GM23248 (cell line): ENCODE results near the gene MECP2. TPM values are rescaled to one million over a fixed set of nuclear protein-coding genes. Genes with fewer than 3 reads are reported as not detected.

Experiments used
- DNase-seq: peaks from one replicate; pipeline ENCODE4 v3.0.0-alpha.2; 2015
- H2AFZ ChIP-seq: fragments of 200-600 bp; sonication (generic); 2 replicates; pipeline ENCODE4 v1.6.1; 2016; ENCODE audit warnings: antibody characterized with exemption
- H3F3A ChIP-seq: fragments of 200-600 bp; sonication (generic); 2 replicates; pipeline ENCODE4 v1.6.1; 2016; ENCODE audit warnings: mild to moderate bottlenecking, antibody characterized with exemption, mixed run types; ENCODE audit not compliant: insufficient read depth
- H3K27ac ChIP-seq: fragments of 200-600 bp; sonication (generic); 2 replicates; pipeline ENCODE4 v1.5.1; 2016; ENCODE audit warnings: mild to moderate bottlenecking
- H3K27me3 ChIP-seq: fragments of 200-600 bp; sonication (generic); replicated peaks from 2 replicates; pipeline ENCODE4 v1.6.1; 2016; ENCODE audit warnings: mild to moderate bottlenecking; ENCODE audit not compliant: insufficient read depth
- H3K36me3 ChIP-seq: fragments of 200-600 bp; sonication (generic); 2 replicates; pipeline ENCODE4 v1.6.1; 2016; ENCODE audit warnings: low read depth, mild to moderate bottlenecking
- H3K4me1 ChIP-seq: fragments of 200-600 bp; sonication (generic); 2 replicates; pipeline ENCODE4 v1.6.1; 2016; ENCODE audit warnings: mild to moderate bottlenecking; ENCODE audit not compliant: insufficient read depth
- H3K4me2 ChIP-seq: fragments of 200-600 bp; sonication (generic); one replicate; pipeline ENCODE4 v1.6.1; 2016; ENCODE audit warnings: mild to moderate bottlenecking; ENCODE audit not compliant: unreplicated experiment
- H3K4me3 ChIP-seq: fragments of 200-600 bp; sonication (generic); 2 replicates; pipeline ENCODE4 v1.5.1; 2016; ENCODE audit warnings: mild to moderate bottlenecking
- H3K79me2 ChIP-seq: fragments of 200-600 bp; sonication (generic); 2 replicates; pipeline ENCODE4 v1.6.1; 2016; ENCODE audit warnings: mild to moderate bottlenecking; ENCODE audit not compliant: insufficient read depth
- H3K9ac ChIP-seq: fragments of 200-600 bp; sonication (generic); 2 replicates; pipeline ENCODE4 v1.6.1; 2016; ENCODE audit warnings: mild to moderate bottlenecking
- H3K9me2 ChIP-seq: fragments of 200-600 bp; sonication (generic); 2 replicates; pipeline ENCODE4 v1.6.1; 2016; ENCODE audit warnings: mixed run types, mild to moderate bottlenecking, moderate library complexity; ENCODE audit not compliant: insufficient read depth
- H3K9me3 ChIP-seq: fragments of 200-600 bp; sonication (generic); one replicate; pipeline ENCODE4 v1.6.1; 2017; ENCODE audit warnings: low read depth
- H4K20me1 ChIP-seq: fragments of 200-600 bp; sonication (generic); 2 replicates; pipeline ENCODE4 v1.6.0; 2016; ENCODE audit not compliant: insufficient read depth
- EZH2 ChIP-seq: fragments of 200-600 bp; sonication (generic); IDR thresholded peaks from 2 replicates; pipeline ENCODE4 v1.6.1; 2018; ENCODE audit warnings: antibody characterized with exemption, mild to moderate bottlenecking; ENCODE audit not compliant: insufficient read depth, poor library complexity, severe bottlenecking
- EZH2phosphoT487 ChIP-seq: fragments of 200-600 bp; sonication (generic); IDR thresholded peaks from 2 replicates; pipeline ENCODE4 v1.6.1; 2018; ENCODE audit warnings: antibody characterized with exemption, moderate library complexity, mild to moderate bottlenecking, low read depth; ENCODE audit not compliant: insufficient read depth
- WGBS, 2 experiments: methylation state at CpG; one replicate each; pipeline ENCODE4 v1.1.6; 2015 to 2017; ENCODE audit warnings: low lambda C conversion rate in 2 of 2, low coverage in 1 of 2; ENCODE audit errors: missing lambda C conversion rate in 2 of 2; 5-methylcytosine and 5-hydroxymethylcytosine counted together
- in situ Hi-C: fragments of 300-500 bp; cut with MboI; formaldehyde crosslinking; loops from 2 replicates; pipeline ENCODE4 v1.15.0; 2020
- polyA plus RNA-seq: library from polyadenylated mRNA; unstranded; fragments of >200 nt; fragmentation: Nextera tagmentation; extraction: Ambion mirVana; gene quantifications from 2 replicates; pipeline ENCODE4 v1.2.1, GENCODE V29; 2016
- total RNA-seq: library from RNA; depleted of rRNA; stranded (reverse); fragments of >200 nt; shearing (Covaris generic); gene quantifications from 2 replicates; pipeline ENCODE4 v1.2.3, GENCODE V29; 2014

Gene MECP2
- total and polyA plus RNA-seq, 2 experiments from 2014 or later: 10.3 to 16.5 TPM

- Histone ChIP-seq H3K4me2 (no peak overlapping the region), H4K20me1 (no peaks in the 10 kb centered on the region), H3F3A (no peaks in the 10 kb centered on the region), H3K79me2 (peaks cover 55% of the 10 kb centered on the region), H3K4me1 (no peaks in the 10 kb centered on the region), H3K27ac (no peak overlapping the region), H3K27me3 (no peaks in the 10 kb centered on the region), H3K4me3 (no peak overlapping the region), H3K9ac (no peak overlapping the region), H3K36me3 (no peaks in the 10 kb centered on the region), H2AFZ (no peak overlapping the region), H3K9me3 (no peaks in the 10 kb centered on the region), H3K9me2 (no peaks in the 10 kb centered on the region)
- TF ChIP-seq EZH2phosphoT487: no peak
- TF ChIP-seq EZH2: no peak
- WGBS, 2 experiments: 30 to 44% methylated on average over 5 to 9 of the region's 9 CpGs
- in situ Hi-C loops: no loop called here
- peak; percentile 38 for DNase-seq
Measured at GRCh38 chrX:154032653-154033052, 64.9 kb downstream of the MECP2 start.

- no peak overlapping the region for H3K4me3 ChIP-seq
- H2AFZ ChIP-seq: no peak overlapping the region
- no peak for DNase-seq
- no peak overlapping the region for H3K9ac ChIP-seq
- H3K9me2 ChIP-seq: no peaks in the 10 kb centered on the region
- H3K27me3 ChIP-seq: no peaks in the 10 kb centered on the region
- H3K27ac ChIP-seq: no peak overlapping the region
- H3K79me2 ChIP-seq: peaks cover 52% of the 10 kb centered on the region
- H3K4me2 ChIP-seq: no peak overlapping the region
- no peaks in the 10 kb centered on the region for H3K9me3 ChIP-seq
- in situ Hi-C loops: no loop called here
- no peaks in the 10 kb centered on the region for H3K36me3 ChIP-seq
- no peaks in the 10 kb centered on the region for H4K20me1 ChIP-seq
- TF ChIP-seq EZH2phosphoT487 (no peak), EZH2 (no peak)
- no peaks in the 10 kb centered on the region for H3F3A ChIP-seq
- no peaks in the 10 kb centered on the region for H3K4me1 ChIP-seq
- 89 to 92% methylated on average over 4 to 11 of the region's 11 CpGs for WGBS, 2 experiments
Measured at GRCh38 chrX:154032160-154032559, 65.4 kb downstream of the MECP2 start.

DNA sequence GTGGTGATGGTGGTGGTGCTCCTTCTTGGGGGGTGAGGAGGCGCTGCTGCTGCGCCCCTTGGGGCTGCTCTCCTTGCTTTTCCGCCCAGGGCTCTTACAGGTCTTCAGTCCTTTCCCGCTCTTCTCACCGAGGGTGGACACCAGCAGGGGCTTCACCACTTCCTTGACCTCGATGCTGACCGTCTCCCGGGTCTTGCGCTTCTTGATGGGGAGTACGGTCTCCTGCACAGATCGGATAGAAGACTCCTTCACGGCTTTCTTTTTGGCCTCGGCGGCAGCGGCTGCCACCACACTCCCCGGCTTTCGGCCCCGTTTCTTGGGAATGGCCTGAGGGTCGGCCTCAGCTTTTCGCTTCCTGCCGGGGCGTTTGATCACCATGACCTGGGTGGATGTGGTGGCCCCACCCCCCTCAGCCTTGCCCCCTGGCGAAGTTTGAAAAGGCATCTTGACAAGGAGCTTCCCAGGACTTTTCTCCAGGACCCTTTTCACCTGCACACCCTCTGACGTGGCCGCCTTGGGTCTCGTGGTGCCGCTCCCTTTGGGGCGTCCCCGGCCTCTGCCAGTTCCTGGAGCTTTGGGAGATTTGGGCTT, 66.7 kb downstream of the MECP2 start:
- no peak overlapping the region for H3K4me3 ChIP-seq
- in situ Hi-C loops: no loop called here
- WGBS, 2 experiments: 99 to 100% methylated on average over 5 to 19 of the region's 29 CpGs

GRCh38 chrX:154030266-154030665, 67.3 kb downstream of the MECP2 start:
- no peaks in the 10 kb centered on the region for H3K9me2 ChIP-seq
- H3K4me1 ChIP-seq: no peaks in the 10 kb centered on the region
- H4K20me1 ChIP-seq: no peaks in the 10 kb centered on the region
- in situ Hi-C loops: no loop called here
- no peaks in the 10 kb centered on the region for H3K36me3 ChIP-seq
- no peak overlapping the region for H3K4me3 ChIP-seq
- TF ChIP-seq EZH2: no peak
- TF ChIP-seq EZH2phosphoT487: no peak
- DNase-seq: no peak
- WGBS, 2 experiments: 92 to 95% methylated on average over 17 to 18 of the region's 20 CpGs
- H3K4me2 ChIP-seq: no peak overlapping the region
- no peaks in the 10 kb centered on the region for H3K9me3 ChIP-seq
- no peak overlapping the region for H3K27ac ChIP-seq
- H2AFZ ChIP-seq: no peak overlapping the region
- H3K9ac ChIP-seq: no peak overlapping the region
- H3F3A ChIP-seq: no peaks in the 10 kb centered on the region
- peaks cover 39% of the 10 kb centered on the region for H3K79me2 ChIP-seq
- H3K27me3 ChIP-seq: no peaks in the 10 kb centered on the region

More for the DNA sequence above, 66.7 kb downstream of the MECP2 start:
- Histone ChIP-seq H3K9ac (no peak overlapping the region), H3K27me3 (no peaks in the 10 kb centered on the region), H3K27ac (no peak overlapping the region), H3F3A (no peaks in the 10 kb centered on the region), H3K36me3 (no peaks in the 10 kb centered on the region), H3K4me2 (no peak overlapping the region), H3K9me3 (no peaks in the 10 kb centered on the region), H3K79me2 (peaks cover 44% of the 10 kb centered on the region), H2AFZ (no peak overlapping the region), H3K4me1 (no peaks in the 10 kb centered on the region), H3K9me2 (no peaks in the 10 kb centered on the region), H4K20me1 (no peaks in the 10 kb centered on the region)
- TF ChIP-seq EZH2phosphoT487: no peak
- TF ChIP-seq EZH2: no peak
- DNase-seq: no peak

DNA sequence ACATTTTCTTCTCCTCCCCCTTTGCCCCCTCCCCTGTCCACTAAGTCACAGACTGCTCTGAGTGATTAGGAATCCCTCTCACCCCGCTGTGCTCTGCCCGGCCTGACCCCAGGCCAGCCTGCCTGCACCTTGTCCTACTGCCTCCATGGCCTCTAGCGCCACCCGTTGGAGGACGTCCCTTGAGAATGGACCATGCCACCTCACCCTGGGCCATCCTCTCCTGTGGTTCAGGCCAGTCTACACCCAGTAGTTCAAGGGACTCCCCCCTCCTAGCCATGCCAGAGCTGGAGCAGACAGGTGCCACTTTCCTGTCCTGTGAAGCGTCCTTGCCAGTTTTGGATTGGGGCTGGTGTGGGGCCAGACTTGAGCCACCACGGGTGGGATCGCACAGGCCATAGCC, 68.1 kb downstream of the MECP2 start:
- WGBS, 2 experiments: 88 to 100% methylated on average over 3 to 8 of the region's 8 CpGs
- H3F3A ChIP-seq: no peaks in the 10 kb centered on the region
- no peak overlapping the region for H3K27ac ChIP-seq
- in situ Hi-C loops: no loop called here
- H3K9ac ChIP-seq: no peak overlapping the region
- TF ChIP-seq EZH2phosphoT487 (no peak), EZH2 (no peak)
- H3K4me2 ChIP-seq: no peak overlapping the region
- no peak overlapping the region for H2AFZ ChIP-seq
- H3K79me2 ChIP-seq: peaks cover 31% of the 10 kb centered on the region
- DNase-seq: no peak
- H3K9me3 ChIP-seq: no peaks in the 10 kb centered on the region
- no peak overlapping the region for H3K4me3 ChIP-seq
- no peaks in the 10 kb centered on the region for H4K20me1 ChIP-seq
- no peaks in the 10 kb centered on the region for H3K9me2 ChIP-seq
- no peaks in the 10 kb centered on the region for H3K27me3 ChIP-seq
- no peaks in the 10 kb centered on the region for H3K36me3 ChIP-seq
- no peaks in the 10 kb centered on the region for H3K4me1 ChIP-seq
